GM19328 (cell line): ENCODE measurements around the gene PUS3.

ENCODE experiments used
- ATAC-seq: cut with Tn5 transposase; IDR thresholded peaks from one replicate; pipeline ENCODE4 v1.9.1; 2021; ENCODE audit warnings: mild to moderate bottlenecking, moderate library complexity; ENCODE audit not compliant: unreplicated experiment

Gene PUS3

GRCh38 chr11:125941619-125942611 is 38.9 kb upstream of the PUS3 start:
- ATAC-seq: no peak

GRCh38 chr11:125941267-125941618 is 38.2 kb upstream of the PUS3 start:
- ATAC-seq: no peak

- ATAC-seq: no peak
Measured at GRCh38 chr11:125940145-125940544, 37.1 kb upstream of the PUS3 start.

GRCh38 chr11:125939081-125939521 is 36.1 kb upstream of the PUS3 start:
- no peak for ATAC-seq

GRCh38 chr11:125938418-125938817 is 35.4 kb upstream of the PUS3 start:
- no peak for ATAC-seq

- ATAC-seq: no peak
Measured at GRCh38 chr11:125935618-125936199, 32.7 kb upstream of the PUS3 start.

- no peak for ATAC-seq
Measured at GRCh38 chr11:125935056-125935455, 32.0 kb upstream of the PUS3 start.

GRCh38 chr11:125934473-125934872 is 31.5 kb upstream of the PUS3 start:
- ATAC-seq: no peak

- no peak for ATAC-seq
Measured at GRCh38 chr11:125933030-125933813, 30.2 kb upstream of the PUS3 start.

GRCh38 chr11:125932301-125932700 is 29.3 kb upstream of the PUS3 start:
- no peak for ATAC-seq

GRCh38 chr11:125931668-125932067 is 28.7 kb upstream of the PUS3 start:
- ATAC-seq: no peak

GRCh38 chr11:125931116-125931515 is 28.1 kb upstream of the PUS3 start:
- ATAC-seq: no peak

- ATAC-seq: no peak
Measured at GRCh38 chr11:125930076-125930450, 27.1 kb upstream of the PUS3 start.

- ATAC-seq: no peak
Measured at GRCh38 chr11:125929445-125930075, 26.6 kb upstream of the PUS3 start.

- no peak for ATAC-seq
Measured at GRCh38 chr11:125926682-125927081, 23.7 kb upstream of the PUS3 start.

- ATAC-seq: no peak
Measured at GRCh38 chr11:125925804-125926203, 22.8 kb upstream of the PUS3 start.

- no peak for ATAC-seq
Measured at GRCh38 chr11:125925247-125925740, 22.3 kb upstream of the PUS3 start.

GRCh38 chr11:125924384-125925007 is 21.5 kb upstream of the PUS3 start:
- ATAC-seq: no peak

GRCh38 chr11:125923633-125924032 is 20.6 kb upstream of the PUS3 start:
- no peak for ATAC-seq

GRCh38 chr11:125923012-125923579 is 20.1 kb upstream of the PUS3 start:
- no peak for ATAC-seq
